ENCODE results near the gene ZNF638. TPM values are rescaled to one million over a fixed set of nuclear protein-coding genes. Genes with fewer than 3 reads are reported as not detected.

The ZNF638 gene
- total and polyA plus RNA-seq, 2 of the 4 experiments (the other 2 are of a cell fraction): 46.4 to 129 TPM

DNA sequence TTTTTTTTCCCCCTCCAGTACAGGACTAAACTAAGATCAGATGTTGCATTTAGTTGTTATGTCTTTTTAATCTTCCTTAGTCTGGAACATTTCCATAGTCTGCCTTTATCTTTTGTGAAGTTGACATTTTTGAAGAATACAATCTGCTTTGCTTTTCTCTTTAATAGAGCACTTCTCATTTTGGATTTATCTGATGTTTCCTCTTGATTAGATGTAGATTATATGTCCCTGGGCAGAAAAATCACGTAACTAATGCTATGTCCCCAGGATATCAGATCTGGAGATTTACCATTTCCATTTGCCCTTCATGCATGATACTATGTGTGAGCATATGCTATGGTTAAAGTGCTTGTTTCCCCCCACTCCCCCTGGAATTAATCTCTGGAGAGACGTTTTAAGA lies 6.2 kb downstream of the ZNF638 start:
- Histone ChIP-seq H3K27me3 (ENCODE audit: control insufficient read depth, insufficient read depth, low read length) (no peaks in the 10 kb centered on the region), H4K20me1 (ENCODE audit: insufficient read depth, low read length) (peaks cover 85% of the 10 kb centered on the region), H2BK20ac (ENCODE audit: low read depth, low read length) (no peak overlapping the region), H3K14ac (replicated peaks; ENCODE audit: low read depth, low read length) (no peak overlapping the region), H4K8ac (ENCODE audit: low read depth in 2 of 2, low read length in 2 of 2) (no peak overlapping the region), H3K27ac (ENCODE audit: insufficient read depth, low read length) (no peak overlapping the region), H3K4me1 (ENCODE audit: control insufficient read depth, insufficient read depth, low read length) (peaks cover 2% of the 10 kb centered on the region; the same call in 1 of the 2 replicates), H3K18ac (ENCODE audit: low read depth, low read length) (no peak overlapping the region), H2BK120ac (ENCODE audit: low read depth, low read length) (no peak overlapping the region), H2AK9ac (replicated peaks; ENCODE audit: low read depth, low read length, poor library complexity) (no peak overlapping the region), H2BK5ac (ENCODE audit: low read depth, low read length, poor library complexity, severe bottlenecking) (no peak overlapping the region), H3K23ac (ENCODE audit: low read depth, low read length) (no peak overlapping the region), H3K4me2 (ENCODE audit: low read depth, low read length) (no peak overlapping the region), H4K91ac (ENCODE audit: insufficient read depth, low read depth, low read length) (no peak overlapping the region), H3K9ac (ENCODE audit: low read depth, low read length) (no peak overlapping the region), H3K79me1 (ENCODE audit: low read depth in 1 of 2, low read length in 2 of 2) (peaks cover 27 to 60% of the 10 kb centered on the region in 2 experiments), H4K5ac (ENCODE audit: low read depth, low read length) (no peak overlapping the region), H3K36me3 (ENCODE audit: control insufficient read depth, insufficient read depth, low read length) (peaks cover 3% of the 10 kb centered on the region; the same call in 1 of the 2 replicates), H3K4ac (ENCODE audit: low read depth, low read length) (no peak overlapping the region), H3K9me3 (ENCODE audit: control insufficient read depth, insufficient read depth, low read length) (no peaks in the 10 kb centered on the region), H2BK15ac (ENCODE audit: low read depth, low read length) (no peak overlapping the region), H3K9me1 (ENCODE audit: insufficient read depth, low read length) (peaks cover 6% of the 10 kb centered on the region; the same call in 1 of the 2 replicates), H3K4me3 (ENCODE audit: insufficient read depth, low read depth, low read length) (no peak overlapping the region), H3K56ac (ENCODE audit: extremely low read depth, insufficient read depth, low read length) (no peak overlapping the region), H2AK5ac (ENCODE audit: low read depth, low read length) (no peak overlapping the region), H2AFZ (replicated peaks; ENCODE audit: low read length, poor library complexity) (no peak overlapping the region)
- TF ChIP-seq, protein P1, sequence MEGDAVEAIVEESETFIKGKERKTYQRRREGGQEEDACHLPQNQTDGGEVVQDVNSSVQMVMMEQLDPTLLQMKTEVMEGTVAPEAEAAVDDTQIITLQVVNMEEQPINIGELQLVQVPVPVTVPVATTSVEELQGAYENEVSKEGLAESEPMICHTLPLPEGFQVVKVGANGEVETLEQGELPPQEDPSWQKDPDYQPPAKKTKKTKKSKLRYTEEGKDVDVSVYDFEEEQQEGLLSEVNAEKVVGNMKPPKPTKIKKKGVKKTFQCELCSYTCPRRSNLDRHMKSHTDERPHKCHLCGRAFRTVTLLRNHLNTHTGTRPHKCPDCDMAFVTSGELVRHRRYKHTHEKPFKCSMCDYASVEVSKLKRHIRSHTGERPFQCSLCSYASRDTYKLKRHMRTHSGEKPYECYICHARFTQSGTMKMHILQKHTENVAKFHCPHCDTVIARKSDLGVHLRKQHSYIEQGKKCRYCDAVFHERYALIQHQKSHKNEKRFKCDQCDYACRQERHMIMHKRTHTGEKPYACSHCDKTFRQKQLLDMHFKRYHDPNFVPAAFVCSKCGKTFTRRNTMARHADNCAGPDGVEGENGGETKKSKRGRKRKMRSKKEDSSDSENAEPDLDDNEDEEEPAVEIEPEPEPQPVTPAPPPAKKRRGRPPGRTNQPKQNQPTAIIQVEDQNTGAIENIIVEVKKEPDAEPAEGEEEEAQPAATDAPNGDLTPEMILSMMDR (conservative IDR thresholded peaks at IDR 0.05; ENCODE audit: low read depth, low read length): no peak
- TF ChIP-seq MXI1 (IDR thresholded peaks at IDR 0.05; ENCODE audit: borderline replicate concordance, low read depth, low read length) (no peak), MAZ (IDR thresholded peaks at IDR 0.05; ENCODE audit: borderline replicate concordance, low read depth, low read length) (no peak)
- TF ChIP-seq, protein P2, sequence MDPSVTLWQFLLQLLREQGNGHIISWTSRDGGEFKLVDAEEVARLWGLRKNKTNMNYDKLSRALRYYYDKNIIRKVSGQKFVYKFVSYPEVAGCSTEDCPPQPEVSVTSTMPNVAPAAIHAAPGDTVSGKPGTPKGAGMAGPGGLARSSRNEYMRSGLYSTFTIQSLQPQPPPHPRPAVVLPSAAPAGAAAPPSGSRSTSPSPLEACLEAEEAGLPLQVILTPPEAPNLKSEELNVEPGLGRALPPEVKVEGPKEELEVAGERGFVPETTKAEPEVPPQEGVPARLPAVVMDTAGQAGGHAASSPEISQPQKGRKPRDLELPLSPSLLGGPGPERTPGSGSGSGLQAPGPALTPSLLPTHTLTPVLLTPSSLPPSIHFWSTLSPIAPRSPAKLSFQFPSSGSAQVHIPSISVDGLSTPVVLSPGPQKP (IDR thresholded peaks at IDR 0.05; ENCODE audit: borderline replicate concordance, low read depth, low read length): no peak
- ChIA-PET CTCF (no interaction called here), POLR2A (ENCODE audit: unreplicated experiment) (no interaction called here)
- in situ Hi-C loops (cut with MboI; ENCODE audit: low sequenced_read_pairs) (no loop called here), intact Hi-C loops (cut with micrococcal nuclease) (loop anchor here (10.0 kb wide), 1 partner anchor 203 kb away; the partner anchor contains the start of genes MCEE and MPHOSPH10), dilution Hi-C loops (cut with HindIII; ENCODE audit: low sequenced_read_pairs, unreplicated experiment) (no loop called here)
- ATAC-seq (ENCODE audit: low read depth): no peak
- WGBS, 2 experiments (ENCODE audit: extremely low coverage in 2 of 2, insufficient read length in 1 of 2): no CpG with 5 or more reads among the region's 2 CpGs
- no TSS peak for BruUV-seq (replicated peaks)
- no peak for DNase-seq

Data from IMR-90 (cell line).